Measurements from ENCODE around the gene STRAP.

STRAP gene, protein sequence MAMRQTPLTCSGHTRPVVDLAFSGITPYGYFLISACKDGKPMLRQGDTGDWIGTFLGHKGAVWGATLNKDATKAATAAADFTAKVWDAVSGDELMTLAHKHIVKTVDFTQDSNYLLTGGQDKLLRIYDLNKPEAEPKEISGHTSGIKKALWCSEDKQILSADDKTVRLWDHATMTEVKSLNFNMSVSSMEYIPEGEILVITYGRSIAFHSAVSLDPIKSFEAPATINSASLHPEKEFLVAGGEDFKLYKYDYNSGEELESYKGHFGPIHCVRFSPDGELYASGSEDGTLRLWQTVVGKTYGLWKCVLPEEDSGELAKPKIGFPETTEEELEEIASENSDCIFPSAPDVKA

DNA sequence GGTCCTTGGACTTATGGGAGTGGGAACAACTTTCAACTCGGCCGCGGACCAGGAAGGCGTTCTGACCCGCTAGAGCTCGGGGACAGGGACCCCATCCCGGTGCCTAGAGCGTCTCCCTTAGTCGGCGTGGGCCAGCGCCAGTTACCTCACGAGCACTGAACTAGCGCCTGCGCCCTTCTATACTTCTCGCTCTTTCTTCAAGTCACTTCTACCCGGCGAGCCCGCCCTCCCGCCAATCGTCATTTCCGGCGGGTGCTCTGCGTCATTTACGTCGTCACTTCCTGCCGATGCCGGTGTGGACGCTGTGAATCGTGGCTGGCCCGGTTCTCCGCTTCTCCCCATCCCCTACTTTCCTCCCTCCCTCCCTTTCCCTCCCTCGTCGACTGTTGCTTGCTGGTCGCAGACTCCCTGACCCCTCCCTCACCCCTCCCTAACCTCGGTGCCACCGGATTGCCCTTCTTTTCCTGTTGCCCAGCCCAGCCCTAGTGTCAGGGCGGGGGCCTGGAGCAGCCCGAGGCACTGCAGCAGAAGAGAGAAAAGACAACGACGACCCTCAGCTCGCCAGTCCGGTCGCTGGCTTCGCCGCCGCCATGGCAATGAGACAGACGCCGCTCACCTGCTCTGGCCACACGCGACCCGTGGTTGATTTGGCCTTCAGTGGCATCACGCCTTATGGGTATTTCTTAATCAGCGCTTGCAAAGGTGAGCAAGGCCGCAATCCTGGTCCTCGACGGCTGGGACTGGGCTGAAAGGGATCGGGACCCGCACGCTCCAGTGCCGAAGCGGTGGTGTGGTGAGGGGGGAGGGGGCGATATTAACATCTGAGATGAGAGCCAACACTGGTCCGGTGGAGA lies at the start of gene STRAP:
Gene STRAP, plus strand, starts transcription at position 270 of the 854 bp plus-strand sequence. Its CDS starts 321 bp downstream, at position 591.
- peak; percentile 79 to 98 (median 93) for DNase-seq

DNA sequence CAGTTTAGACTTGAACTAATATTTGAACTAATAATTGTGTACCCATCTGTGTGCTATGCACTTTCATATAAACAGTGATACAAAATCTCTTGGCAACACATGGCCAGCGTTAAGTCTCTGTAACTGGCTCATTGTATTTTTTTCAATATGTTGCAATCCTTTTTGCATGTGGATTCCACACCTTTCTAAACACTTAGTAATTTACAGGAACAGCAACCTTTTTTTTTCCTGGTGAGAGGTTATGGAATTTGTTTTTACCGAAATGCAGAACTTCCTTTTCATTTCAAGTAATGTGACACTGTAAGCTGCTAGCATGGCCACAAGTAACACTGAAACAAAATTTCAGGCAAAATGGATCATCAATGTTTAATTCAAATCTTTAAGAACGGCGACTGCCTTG lies 47.6 kb upstream of the STRAP start:
- DNase-seq, result no peak

DNA sequence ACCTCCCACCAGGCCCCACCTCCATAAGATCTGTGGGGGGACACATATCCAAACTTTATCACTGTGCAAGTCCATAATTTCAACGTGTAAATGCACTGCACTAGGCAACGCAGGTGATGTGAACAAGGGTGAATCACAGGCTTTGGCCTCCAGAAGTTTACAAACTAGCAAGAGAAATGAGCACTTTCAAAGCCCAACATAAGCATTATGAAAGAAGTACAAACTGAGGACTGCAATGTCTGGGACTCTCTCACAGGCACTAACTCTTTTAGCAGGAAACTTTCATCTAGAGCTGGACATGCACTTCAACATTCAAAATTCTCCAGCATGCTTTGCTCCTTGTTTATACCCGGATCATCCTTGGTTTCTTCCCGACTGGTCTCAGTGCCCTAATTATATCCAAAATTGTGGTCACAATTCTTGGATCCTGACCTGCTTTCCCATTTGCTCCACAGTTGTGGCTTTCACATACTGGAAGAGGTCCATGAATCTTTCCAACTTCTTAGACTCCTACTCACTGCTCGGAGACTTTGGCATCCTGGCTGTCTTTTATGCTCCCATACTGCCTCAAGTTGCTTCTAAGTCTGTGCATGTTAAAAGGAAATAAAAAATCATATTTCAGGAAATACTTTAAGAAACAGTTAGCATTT lies 44.9 kb upstream of the STRAP start:
- no peak for DNase-seq

DNA sequence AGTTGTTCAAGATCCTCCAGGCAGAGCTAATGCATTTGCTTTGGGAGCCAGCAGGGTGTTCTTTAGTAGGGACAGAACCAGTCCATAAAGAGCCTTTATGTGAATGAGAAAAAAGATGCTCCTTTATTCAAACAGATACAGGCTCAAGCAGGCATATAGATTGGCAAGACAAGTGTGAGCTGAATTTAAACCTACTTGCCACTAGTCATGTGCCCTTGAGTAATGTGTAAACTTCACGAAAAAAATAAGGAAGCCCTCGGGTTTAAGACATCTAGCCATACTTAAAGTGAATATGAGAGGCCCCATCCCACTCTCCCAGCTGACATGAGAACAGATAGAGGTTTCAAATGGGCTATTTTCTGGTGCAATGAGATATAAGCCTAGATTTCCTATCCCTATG lies 43.1 kb upstream of the STRAP start:
- no peak for DNase-seq

DNA sequence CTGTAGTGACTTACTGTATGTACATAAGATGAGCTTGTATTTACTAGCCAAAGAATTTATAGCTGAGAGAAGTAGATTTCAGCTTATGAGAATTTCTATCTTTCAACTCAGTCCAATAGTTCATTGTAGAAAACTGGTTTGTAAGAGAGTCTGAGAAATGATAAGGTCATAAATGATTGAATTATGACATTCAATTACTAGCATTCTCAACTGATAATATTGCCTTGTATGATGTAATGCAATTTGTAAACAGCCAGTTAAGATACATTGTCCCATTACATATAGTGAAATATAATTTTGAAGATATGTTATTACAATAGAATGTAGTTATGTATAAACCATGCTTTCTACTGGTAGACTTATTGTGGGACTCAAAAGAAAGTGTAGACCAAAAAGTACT lies 42.5 kb upstream of the STRAP start:
- DNase-seq, result no peak

DNA sequence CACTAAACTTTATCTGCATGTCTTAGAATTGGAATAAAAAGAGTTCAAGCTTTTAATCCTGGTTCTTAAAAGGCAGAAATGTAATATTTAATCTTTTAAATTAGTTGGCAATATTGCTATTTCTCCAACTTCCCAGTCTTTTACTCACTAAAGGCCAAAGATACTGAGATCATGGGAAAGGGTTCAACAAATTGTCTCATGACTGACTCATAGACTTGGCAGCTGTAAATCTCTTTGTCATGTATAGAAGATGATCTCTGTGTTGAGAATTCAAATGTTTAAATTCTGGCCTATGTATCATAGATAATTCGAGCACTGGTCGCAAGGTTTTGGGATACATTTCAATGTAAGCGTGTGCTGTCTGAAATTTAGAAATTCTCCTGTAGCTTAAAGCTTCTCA lies 40.1 kb upstream of the STRAP start:
- no peak for DNase-seq

DNA sequence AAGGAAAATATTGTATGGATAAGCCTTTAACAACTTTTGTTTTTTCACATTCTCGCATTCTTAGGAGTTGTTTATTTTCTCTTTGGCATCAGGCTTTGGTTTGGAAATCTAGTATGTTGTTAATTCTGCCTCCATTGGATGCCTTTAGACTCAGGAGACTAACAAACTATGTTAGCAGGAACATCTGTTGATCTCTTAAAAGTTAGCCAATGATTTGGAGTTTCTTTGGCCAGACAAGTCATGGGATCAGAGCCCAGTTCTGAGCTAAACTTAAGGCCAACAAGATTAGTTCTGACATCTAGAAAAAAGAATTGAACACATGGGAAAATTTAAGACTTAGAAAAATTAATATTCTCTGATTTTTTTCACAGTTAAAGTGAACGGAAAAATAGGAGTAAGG lies 35.3 kb upstream of the STRAP start:
- no peak for DNase-seq

DNA sequence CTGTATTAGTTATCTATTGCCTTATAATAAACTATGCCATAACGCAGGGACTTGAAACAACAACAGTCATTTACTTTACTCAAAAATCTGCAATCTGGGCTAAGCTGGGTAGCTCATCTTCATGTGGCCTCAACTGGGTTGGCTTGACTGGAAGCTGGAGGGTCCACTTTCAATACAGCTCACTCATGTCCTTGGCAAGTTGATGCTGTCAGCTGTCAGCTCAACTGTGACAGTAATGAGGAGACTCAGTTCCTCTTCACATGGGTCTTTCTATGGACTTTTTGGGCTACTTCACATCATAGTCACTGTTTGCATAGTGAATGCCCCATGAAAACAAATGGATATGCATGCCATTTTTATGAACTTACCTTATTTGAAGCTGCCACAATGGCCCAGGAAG lies 33.6 kb upstream of the STRAP start:
- DNase-seq, result no peak

DNA sequence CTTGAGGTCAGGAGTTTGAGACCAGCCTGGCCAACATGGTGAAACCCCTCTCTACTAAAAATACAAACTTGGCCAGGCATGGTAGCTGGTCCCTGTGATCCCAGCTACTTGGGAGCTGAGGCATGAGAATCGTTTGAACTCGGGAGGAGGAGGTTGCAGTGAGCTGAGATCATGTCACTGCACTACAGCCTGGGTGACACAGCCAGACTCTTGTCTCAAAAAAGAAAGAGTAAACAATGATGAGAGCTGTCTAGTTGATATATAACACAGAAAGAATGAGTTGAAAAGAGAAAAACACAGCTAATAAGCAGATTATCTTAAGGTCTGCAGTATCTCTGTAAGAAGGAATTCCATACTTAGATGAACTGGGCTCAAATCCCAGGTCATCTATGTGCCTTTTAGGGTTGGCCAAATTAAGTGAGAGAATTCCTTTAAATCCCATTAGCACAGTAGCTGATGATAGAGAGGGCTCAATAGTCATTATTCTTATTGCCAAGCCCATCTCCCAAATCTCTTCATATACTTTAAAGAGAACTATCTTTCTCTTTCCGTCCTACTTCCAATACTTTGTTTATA lies 31.1 kb upstream of the STRAP start:
- no peak for DNase-seq

DNA sequence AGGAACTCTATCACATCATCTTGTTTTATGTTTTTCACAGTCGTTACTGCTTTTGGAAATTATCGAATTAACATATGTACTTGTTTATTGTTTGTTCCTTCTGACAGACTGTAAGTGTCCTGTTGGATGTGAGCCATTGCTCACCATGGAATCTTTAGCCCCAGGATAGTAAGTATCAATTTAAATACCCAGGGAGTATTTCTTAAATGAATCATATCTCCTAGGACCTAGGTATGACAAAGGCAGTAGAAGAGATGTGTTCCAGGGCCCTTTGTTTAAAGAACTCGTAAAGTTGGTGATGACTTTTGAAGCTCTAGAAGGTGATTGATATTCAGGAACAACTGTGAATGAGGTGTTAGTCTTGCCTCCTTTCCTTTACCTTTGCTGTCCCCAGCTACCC lies 30.3 kb upstream of the STRAP start:
- no peak for DNase-seq

DNA sequence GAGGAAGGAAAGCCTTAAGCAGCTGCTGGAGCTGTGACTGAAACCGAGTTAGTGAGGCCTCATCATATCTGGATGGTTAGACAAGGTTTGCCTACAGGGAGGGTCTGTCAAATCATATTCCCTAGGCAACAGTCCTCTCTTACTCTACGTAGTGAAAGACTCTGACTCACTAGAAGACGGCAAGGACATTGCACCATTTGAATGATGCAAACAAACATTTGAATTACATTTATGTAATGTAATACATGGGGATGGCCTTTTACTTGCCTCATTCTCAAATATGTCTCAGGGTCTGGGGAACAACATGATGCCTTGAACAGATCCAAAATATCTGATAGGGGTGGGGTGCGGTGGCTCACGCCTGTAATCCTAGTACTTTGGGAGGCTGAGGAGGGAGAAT lies 29.8 kb upstream of the STRAP start:
- no peak for DNase-seq

DNA sequence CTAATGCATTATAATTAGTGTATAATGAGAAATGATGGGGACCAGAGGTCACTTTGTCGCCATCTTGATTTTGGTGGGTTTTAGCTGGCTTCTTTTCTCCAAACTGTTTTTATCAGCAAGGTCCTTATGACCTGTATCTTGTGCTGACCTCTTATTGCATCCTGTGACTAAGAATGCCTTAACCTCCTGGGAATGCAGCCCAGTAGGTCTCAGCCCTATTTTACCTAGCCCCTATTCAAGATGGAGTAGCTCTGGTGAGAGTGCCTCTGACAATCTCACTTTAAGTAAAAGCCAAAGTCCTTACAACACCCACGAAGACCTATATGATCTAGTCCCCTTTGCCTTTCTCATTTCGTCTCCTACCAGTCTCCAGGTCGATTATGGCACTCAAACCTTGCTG lies 28.3 kb upstream of the STRAP start:
- DNase-seq, result no peak

DNA sequence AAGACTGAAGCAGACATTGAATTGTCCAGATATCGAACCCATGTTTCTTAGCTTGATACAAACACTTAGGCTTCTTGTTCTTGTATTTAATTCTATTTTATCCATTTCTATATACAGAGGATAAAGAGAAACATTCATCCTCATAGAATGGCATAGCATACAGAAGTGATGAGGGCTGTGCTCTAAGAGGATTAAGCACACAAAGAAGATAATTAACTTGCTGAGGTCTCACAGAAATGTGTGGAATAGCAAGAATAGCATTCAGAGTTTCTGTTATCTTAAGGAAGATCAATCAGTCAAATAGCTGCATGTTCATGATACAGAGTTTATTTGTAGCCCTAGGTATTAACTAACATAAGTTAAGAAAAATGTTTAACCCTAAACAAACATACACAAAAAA lies 27.3 kb upstream of the STRAP start:
- DNase-seq, result no peak

DNA sequence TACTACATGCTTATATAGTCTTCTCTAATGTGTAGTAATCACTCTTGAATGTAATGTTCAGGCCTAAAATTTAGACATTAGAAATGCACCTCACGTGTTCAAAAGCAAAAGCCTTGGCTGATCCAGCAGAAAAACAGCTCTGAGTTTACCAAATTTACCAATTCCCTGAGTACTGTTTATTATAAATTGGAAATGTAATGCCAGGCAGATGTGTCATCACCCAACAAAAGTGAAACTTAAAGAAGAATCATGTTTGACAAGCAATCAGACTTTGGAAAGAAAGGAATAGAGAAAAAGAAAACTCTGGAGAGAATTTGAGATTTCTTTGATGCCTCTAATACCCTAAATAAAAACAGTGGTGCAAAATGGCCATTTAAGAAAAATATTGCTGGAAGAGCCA lies 26.5 kb upstream of the STRAP start:
- no peak for DNase-seq

DNA sequence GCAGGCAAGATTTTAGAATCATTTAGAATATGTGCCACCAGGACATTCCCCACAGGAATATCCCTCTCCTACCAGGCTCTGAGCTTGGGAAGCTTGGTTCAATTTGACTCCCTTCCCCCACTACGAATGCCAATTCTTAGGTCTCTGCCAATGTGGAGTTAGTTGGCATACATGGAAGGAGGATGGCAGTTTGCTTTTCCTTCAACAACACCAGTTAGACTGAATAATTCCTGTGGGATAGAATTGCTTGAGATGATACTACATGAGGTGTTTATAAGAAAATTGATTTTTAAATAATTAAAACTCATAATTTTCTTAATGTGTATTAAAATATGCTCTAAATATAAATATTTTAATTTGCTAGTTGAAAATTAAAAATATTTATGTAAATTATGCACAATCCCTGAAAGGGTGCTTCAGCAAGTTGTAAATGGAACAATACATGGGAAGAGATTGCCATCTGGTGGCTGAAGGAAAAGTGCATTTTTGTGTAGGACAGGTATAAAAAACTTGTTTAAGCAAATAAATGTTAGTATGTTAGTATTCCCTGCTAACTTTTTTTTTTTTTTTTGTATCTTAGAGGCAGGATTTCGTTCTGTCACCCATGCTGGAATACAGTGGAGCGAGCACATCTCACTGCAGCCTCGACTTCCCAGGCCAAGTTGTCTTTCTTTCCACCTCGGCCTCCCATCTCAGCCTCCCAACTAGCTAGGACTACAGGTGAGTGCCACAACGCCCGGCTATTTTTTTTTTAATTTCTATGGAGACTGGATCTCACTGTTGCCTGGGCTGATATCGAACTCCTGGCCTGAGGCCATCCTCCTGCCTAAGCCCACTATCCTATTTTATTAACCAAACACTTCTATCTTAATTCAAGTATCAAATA lies 25.8 kb upstream of the STRAP start:
- peak in 25 of 56 donors; percentile 1 to 76 (median 9) for DNase-seq

DNA sequence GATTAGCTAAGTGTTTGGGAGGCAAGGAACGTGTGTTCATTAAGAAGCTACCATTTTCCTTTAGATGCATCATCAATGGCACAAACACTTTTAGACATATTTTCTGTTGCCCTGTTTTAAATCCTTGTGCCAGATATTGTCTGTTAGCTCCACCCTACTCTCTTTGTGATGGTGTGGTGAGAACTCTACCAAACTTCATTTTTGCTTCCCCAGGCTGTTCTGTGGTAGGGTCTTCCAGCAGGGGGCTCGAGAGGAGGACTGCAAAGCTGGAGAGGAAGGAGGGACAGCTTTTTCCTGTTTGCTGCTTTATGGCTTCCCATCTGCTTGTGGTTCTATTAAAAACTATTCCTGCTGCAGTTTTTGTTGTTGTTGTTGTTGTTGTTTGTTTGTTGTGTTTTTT lies 23.8 kb upstream of the STRAP start:
- no peak for DNase-seq

DNA sequence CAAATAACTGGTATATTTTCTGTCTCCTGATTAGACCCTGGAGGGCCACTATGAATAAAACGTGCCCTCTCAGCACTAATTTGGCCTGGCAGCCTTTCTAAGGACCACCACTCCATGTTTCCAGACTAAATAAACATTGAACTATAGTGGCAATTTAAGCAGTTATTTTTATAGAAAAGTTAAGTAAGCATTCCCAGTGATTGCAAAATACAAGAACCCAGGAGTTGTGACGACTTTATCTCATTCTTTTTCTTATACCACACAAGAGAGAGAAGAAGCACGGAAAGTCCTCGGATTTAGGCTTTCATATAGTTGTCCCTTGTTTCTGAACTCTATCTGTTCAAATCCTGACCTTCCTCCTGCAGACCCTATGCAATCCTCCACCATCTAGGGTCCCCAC lies 23.1 kb upstream of the STRAP start:
- no peak for DNase-seq

DNA sequence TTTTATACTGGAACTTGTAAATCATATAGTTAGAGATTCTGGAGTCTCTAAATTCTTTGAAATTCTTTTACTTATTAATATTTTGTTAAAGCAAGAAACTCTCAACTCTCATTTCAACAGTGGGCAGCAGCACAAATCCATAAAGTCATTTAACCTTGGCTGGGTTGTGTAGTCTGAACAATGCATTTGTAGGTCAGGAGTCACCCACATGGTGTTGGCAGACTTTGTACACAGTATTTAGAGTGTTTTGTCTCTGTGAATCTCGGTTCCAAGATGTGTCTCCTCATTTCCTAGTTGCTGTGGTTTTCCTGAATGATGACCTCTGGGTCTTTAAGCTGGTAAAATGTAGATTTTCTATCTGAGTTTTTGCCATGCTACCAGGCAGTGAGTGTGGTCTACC lies 20.8 kb upstream of the STRAP start:
- DNase-seq, result no peak

DNA sequence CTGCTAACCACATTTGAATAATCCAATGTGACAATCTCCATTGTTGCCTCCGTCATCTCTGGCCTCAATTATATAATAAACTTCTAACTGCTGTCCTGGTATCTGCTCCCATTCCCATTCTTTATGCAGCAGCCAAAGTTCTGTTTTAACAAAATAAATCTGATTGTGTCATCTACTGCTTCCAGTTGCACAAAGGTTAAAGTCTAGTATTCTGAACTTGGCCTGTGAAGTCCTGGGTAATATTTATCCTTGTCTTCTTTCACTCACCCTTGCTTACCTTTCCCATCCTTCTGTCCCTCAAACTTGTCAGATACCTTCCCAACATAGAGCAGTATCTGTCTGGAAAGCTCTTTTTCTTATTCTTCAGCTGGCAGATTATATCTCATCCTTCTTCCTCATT lies 19.3 kb upstream of the STRAP start:
- no peak for DNase-seq

DNA sequence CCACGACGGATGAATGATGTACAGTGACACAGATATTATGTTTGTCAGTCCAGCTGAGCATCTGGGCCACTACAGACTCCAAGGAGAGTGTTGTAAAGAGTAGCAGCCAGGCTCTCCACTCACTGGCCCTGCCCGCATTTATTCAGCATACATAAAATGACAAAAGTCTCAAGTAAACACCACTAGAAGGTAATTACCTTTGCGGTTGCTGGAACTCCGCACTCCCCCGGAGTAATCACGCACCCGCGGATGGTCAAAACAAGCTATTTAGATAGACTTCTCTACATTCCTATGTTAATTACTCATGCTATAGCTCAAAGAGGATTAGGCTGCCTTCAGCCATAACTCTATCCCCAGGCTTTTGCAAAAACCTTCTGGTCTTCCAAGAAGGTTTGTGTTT lies 18.8 kb upstream of the STRAP start:
- no peak for DNase-seq

DNA sequence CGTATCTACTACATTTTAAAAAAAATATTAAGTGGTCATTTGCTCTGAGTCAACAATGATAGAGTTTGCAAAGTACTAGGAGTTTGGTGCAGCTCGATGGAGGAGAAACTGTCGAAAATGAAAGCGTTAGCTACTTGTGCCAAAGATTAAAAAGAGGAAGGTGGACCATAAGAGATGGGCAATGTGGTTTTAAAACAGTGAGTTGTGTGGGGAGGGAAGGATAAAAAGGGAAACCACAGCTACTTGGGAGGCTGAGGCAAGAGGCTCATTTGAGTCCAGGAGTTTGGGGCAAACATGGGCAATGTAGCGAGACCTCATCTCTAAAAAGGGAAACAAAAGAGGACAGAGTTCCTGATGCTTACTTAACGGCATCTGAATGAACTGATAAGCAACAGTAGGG lies 18.2 kb upstream of the STRAP start:
- no peak for DNase-seq
